Fibroblast of skin of right quadriceps (primary cell): ENCODE measurements around the gene C19orf47.

Experiments
- DNase-seq: peaks from one replicate; pipeline ENCODE4 v3.0.0-alpha.2; 2013

C19orf47 gene

DNA sequence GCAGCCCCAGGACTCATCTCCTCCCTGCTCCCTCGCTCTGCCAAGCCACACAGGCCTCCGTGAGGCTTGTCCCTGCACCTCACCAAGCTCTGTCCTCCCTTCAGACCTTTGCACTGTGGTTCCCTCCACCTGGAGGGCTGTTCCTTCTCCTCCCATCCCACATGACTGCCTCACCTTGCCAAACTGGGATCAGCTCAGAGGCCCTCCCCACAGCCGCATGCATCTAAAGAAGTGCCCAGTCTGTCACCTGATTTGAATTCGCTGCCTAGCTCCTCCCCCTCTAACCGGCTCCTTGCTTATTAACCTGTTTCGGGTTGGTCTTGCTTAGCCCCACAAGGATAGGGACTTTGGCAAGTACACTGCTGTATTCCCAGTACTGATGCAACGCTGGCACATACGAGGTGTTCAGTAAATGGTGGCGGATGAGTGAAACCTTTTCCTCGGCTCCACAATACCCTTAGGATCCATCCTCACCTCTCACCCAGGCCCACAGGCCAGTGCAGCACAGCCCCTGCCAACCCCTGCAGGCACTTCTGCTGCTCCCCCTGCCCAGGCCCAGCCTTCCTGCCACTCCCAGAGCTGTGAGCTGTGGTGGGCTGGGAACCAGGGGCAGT, 67.5 kb downstream of the C19orf47 start:
- no peak for DNase-seq

DNA sequence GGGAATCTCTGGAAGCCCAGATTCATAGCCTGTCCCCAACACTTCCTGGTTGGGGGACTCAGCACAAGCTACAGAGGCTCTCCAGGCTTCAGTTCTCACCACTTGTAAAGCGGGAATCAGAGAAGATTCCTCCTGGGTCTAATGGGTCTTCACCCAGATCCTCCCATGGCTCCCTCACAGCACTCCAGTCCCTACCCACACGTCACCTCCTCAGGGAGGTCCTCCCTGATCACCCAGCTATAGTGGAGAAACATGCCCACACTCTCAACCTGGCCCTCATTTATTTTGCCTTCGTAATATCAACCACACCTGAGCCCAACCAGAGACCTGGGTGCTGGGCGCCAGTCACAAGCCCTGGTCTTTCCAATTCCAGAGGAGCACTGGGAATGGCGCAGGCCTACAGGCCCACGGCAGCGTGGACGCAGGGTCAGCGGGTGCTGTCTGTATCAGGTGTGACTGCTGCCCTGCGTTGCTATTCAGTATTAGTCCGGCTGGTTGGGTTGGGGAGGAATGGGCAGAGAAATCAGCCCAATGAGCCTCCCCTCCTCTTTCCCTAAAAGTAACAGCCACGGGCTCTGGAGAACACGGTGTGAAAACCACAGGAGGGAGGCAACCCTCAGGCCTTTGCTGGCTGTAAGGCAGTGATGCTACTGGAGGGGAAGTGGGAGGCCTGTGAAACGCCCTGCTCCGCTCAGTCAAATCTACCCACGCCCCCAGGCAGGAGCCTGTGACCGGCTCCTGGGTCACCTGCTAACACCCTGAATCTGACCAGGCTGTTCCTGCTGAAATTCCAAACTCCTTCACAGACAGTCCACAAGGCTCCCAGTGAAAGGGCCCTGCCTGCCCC, 68.2 kb downstream of the C19orf47 start:
- no peak for DNase-seq

DNA sequence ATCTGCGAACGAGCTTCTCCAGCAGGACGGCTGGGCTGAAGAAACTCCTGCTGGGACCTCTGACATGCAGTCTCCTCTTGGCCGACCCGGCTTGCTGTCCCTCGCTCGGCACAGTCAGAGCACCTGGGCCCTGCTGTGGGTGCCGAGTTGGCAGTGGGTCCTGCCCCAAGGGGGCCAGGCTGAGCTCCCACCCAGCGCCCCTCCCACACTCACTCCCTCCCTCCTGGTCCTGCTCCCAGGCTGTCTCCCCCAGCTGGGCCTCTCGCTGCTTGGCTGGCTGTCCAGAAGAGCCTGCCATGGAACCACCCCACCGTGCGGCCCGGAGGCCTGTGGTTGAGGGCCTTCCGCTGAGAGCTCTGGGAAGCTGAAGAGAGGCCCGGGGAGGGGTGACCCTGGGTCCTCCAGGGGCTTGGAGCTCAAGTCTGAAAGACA, 69.1 kb downstream of the C19orf47 start:
- DNase-seq, result peak; percentile 41

DNA sequence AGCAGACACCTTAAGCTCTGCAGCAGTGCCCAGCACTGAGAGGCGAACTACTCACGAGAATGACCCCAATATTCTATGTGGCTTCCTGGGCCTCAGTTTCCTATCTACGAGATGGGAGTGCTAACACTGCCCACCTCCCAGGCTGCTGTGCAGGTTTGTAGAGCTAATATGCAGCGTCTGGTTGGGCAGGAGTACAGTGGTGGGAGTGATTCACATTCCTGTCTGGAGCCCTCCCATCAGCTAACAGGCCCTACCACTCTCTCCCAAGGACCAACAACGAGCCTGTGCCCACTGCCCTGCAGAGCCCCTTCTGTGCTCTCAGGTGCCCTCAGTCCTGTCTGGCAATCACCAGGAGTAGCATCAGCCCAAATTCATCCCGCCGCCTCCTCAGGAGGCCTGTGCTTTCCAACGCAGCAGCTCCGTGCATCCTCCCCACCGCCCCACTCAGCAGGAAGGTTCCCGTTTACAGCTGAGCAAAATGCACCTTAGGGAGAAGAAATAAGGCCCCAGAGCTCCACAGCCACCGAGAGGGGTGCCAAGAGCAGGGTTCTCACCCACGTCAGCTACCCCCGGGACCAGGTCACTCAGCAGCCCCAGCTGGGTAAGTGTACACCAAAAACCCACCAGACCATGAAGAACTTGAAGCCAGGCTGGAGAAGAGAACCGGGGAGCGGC, 69.7 kb downstream of the C19orf47 start:
- DNase-seq, result no peak

DNA sequence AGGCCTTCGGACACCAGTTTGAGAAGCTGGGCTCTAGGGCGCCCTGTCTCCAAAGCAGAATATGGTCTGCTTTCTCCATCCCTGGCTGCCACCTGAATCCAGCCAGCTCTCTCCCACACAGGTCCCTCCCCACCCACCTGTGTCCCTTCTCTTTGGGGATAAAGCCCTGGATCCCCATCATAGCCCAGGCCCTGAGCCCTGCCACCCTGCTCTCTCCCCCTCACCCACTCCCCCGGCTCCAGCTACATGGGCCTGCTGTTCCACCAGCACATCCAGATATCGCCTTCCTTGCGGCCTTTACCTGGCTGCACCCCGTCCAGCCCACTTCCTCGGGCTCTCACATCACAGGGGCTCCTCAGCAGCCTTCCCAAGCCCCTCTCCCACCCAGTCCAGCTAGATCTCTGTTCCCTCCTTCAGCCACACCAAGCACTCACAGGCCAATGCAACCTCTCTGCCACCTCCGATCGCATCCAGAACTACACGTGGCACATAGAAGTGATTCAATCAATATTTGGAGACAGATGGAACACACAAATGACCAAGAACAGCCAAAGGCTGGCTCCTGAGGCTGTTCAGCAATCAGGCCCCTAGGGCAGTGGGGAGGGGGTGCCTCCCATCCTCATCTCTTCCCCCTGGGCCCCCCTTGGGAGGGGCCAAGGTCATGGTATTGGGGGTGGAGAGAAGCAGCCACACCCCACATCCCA, 70.7 kb downstream of the C19orf47 start:
- no peak for DNase-seq

DNA sequence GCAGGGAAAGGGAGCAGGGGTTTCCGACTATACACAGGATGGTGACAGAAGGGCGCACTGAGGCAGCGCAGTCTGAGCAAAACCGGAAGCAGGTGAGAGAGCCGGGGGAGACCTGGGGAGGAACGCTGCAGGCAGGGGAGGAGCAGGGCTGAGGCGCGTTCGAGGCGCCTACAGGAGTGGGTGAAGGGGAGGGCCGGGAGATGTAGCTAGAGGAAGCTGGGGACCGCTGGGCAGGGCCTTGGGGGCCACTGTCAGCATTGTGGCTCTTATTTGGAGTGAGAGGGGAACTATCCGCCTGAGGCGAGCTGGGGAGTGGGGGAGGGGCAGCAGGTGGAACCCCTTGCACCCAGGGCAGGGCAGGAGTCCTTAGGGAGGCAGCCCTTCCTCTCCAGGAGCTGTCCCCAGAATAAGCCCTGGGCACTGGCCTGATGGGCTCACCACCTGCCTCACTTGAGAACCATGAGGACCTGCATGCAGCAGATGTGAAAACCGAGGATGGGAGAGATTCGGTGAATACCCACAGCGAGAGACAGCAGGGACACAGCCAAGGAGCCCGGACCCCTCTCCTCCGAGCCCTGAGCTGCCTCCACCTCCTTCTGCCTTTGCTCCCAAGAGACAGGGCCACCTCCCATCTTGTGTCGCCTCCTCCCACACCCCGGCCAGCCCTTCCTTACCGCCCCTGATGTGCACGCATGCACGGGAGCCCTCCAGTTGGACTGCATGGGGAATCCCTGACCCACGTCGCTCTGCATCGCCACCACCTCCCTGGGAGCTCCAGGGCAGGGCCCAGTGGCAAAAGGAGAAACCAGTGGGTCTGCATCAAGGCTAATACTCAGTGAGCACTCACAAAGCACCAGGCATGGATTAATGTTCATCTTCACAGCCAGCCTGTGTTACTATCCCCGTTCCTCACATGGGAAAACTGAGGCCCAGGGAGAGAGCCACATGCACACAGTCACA, 73.3 kb downstream of the C19orf47 start:
- DNase-seq, result no peak

DNA sequence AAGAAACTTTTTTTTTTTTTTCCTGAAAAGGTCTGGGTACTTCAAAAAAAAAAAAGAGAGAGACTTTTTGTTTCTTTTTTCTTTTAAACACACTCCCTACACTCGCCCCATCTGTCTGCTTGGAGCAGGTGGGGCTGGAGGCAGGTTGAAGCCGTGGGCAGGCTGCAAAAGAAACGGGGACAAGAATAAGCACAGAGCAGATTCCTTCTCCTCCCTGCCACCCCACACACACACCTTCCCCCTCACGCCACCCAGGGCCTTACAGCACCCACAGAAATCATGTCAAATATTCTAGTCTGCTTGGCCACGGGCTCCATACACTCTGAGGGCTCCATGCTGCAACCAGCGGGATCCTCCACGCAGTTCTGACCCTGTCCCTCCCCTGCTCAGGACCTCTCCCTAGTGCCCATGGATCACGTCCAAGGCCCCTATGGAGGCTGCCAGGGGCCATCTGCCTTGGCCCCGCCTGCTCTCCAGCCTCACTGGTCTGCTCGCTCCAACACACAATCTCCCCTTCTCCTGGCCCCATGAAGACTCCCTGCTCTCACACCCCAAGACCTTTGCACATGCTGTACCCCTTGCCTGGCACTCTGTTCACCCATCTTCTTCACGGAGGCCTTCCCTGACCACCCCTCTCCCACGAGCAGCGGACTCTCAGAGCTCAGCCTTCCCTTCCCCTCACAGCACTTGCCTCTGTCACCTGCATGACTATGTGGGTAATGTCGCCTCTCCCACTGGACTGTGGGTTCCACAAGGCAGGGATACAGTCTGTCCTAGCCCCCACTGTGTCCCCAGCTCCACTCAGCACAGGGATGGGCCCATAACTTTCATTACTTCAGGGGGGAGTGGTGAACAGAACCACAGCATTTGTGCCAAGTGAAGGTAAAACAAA, 74.5 kb downstream of the C19orf47 start:
- no peak for DNase-seq

DNA sequence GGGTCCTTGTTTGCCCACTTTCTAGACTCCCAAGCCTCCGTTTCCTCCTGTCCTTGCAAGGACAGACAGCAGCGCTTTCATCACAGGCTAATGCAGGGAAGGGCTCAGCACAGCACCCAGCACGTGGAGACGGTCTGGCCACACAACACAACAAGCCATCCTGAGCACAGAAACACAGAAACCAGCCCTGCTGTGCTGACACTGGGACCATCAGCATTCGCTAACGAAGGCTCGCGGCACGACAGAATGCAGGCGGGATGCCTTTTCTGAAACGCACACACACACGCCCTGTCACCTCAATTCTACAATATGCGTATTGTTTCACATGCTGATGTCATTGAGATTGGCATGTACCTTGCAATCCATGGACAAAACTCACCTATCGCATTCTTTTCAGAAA, 75.9 kb downstream of the C19orf47 start:
- DNase-seq, result no peak

DNA sequence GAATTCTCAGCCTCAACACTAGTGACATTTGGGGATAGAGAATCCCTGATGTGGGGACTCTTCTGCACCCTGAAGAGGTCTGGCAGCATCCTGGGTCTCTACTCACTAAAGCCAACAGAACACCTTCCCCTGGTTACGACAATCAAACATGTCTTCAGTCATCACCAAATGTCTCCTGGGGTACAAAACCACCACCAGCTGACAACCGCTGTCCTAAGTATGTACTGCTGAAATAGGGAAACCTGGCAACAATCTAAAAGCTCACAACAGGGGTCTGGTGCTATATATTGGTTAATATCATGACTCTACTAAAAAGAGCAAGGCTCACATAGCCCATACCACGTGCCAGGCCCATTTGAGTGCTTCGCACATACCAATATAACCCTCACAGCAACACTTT, 76.5 kb downstream of the C19orf47 start:
- DNase-seq, result no peak

DNA sequence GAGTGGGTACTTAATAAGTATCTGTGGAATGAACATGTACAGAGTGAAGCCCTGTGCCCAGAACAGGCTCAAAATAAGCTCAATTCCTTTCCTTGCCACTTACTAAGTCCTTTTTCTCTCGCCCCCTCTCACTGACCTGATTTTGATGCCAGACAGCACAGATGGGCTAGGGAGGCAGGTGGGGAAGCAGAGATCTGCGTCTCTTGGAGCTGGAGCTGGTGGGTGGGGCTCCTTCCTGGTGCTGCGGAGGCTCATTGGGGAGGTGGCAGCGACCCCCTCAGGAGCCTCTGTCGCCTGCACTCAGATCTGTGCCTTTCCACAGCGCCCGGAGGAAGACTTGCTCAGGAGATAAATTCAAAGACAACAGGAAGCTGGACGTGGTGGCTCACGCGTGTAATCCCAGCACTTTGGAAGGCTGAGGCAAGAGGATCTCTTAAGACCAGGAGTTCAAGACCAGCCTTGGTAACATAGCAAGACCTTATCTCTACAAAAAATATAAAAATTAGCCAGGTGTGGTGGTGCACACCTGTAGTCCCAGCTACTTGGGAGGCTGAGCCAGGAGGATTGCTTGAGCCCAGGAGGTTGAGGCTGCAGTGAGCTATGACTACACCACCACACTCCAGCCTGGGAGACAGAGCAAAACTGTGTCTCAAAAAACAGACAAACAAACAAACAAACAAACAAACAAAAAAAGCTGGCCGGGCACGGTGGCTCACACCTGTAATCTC, 77.7 kb downstream of the C19orf47 start:
- no peak for DNase-seq
